H1 (cell line): ENCODE data around the gene ANAPC16. TPM values are rescaled to one million over a fixed set of nuclear protein-coding genes. Genes with fewer than 3 reads are reported as not detected.
"Not testable (repeated sequence)": the region's sequence is repeated elsewhere in the genome, so short reads cannot be mapped to it uniquely, and the experiment has no call there.

Experiments
- CTCF ChIA-PET: fragments of 300-600 bp; sonication (Branson Sonifier 250); formaldehyde crosslinking; loops from one replicate; lab custom pipeline; 2021; ENCODE audit not compliant: partially characterized antibody; lab: Charles Lee
- POLR2A ChIA-PET: fragments of 300-600 bp; sonication (Branson Sonifier 250); formaldehyde crosslinking; loops from one replicate; lab custom pipeline; 2021; ENCODE audit warnings: inconsistent platforms; ENCODE audit not compliant: partially characterized antibody; lab: Charles Lee
- DNase-seq, 2 experiments: peaks; one replicate each; pipeline versions ENCODE4 v3.0.0 to v3.0.0-alpha.2; 2010 to 2022; ENCODE audit warnings: low spot score in 2 of 2, low read depth in 1 of 2, mixed read lengths in 1 of 2
- FAIRE-seq: peaks from 2 replicates; lab custom pipeline; 2011; peaks lifted over from hg19 to GRCh38; lab: Jason Lieb, UNC
- H2AFZ ChIP-seq: 2 replicates; pipeline ENCODE4 v1.8.1; 2012; ENCODE audit warnings: low read length, inconsistent platforms
- H2AK5ac ChIP-seq: 2 replicates; pipeline ENCODE4 v1.6.1; 2013; ENCODE audit warnings: low read depth, low read length
- H2BK120ac ChIP-seq: replicated peaks from 2 replicates; pipeline ENCODE3; 2013; ENCODE audit warnings: low read depth, low read length, inconsistent platforms
- H2BK12ac ChIP-seq: 2 replicates; pipeline ENCODE4 v1.6.1; 2013; ENCODE audit warnings: low read depth, low read length
- H2BK15ac ChIP-seq: 2 replicates; pipeline ENCODE4 v1.6.1; 2013; ENCODE audit warnings: low read length
- H2BK20ac ChIP-seq: 2 replicates; pipeline ENCODE4 v1.6.1; 2013; ENCODE audit warnings: low read length
- H2BK5ac ChIP-seq: 2 replicates; pipeline ENCODE4 v1.6.1; 2013; ENCODE audit warnings: low read depth, low read length
- H3K14ac ChIP-seq: 2 replicates; pipeline ENCODE4 v1.6.1; 2013; ENCODE audit warnings: inconsistent platforms; ENCODE audit not compliant: insufficient read length
- H3K18ac ChIP-seq: 2 replicates; pipeline ENCODE4 v1.6.1; 2013; ENCODE audit warnings: low read length; ENCODE audit errors: extremely low read depth
- H3K23ac ChIP-seq: 2 replicates; pipeline ENCODE4 v1.6.1; 2013; ENCODE audit warnings: inconsistent platforms; ENCODE audit not compliant: insufficient read length
- H3K23me2 ChIP-seq: 2 replicates; pipeline ENCODE4 v1.6.1; 2013; ENCODE audit warnings: low read depth, low read length
- H3K27ac ChIP-seq: 2 replicates; pipeline ENCODE4 v1.6.1; 2011; ENCODE audit warnings: low read depth, low read length, inconsistent platforms
- H3K27me3 ChIP-seq, 4 experiments: replicated peaks in 1 of 4; 1 replicate in 1 of 4; 2 replicates in 3 of 4; pipeline versions ENCODE4 v1.6.1 to v1.8.1; 2011 to 2013; ENCODE audit warnings: low read length in 3 of 4, mild to moderate bottlenecking in 3 of 4, inconsistent platforms in 2 of 4, mixed read lengths in 2 of 4, moderate library complexity in 1 of 4; ENCODE audit not compliant: control insufficient read depth in 3 of 4, insufficient read depth in 3 of 4; ENCODE audit errors: extremely low read depth in 1 of 4
- H3K36me3 ChIP-seq, 4 experiments: 2 replicates each; pipeline versions ENCODE4 v1.6.1 to v1.8.1; 2011 to 2013; ENCODE audit warnings: mild to moderate bottlenecking in 4 of 4, low read length in 3 of 4, moderate library complexity in 2 of 4, control low read depth in 1 of 4, inconsistent platforms in 1 of 4; ENCODE audit not compliant: insufficient read depth in 4 of 4, control insufficient read depth in 2 of 4
- H3K4ac ChIP-seq: replicated peaks from 2 replicates; pipeline ENCODE3; 2013; ENCODE audit warnings: low read length, low read depth, mixed read lengths, inconsistent platforms; ENCODE audit not compliant: insufficient read length
- H3K4me1 ChIP-seq, 4 experiments: replicated peaks in 1 of 4; 1 replicate in 1 of 4; 2 replicates in 3 of 4; pipeline versions ENCODE4 v1.6.1 to v1.8.1; 2011 to 2013; ENCODE audit warnings: low read length in 3 of 4, inconsistent platforms in 2 of 4, mixed read lengths in 1 of 4; ENCODE audit not compliant: insufficient read depth in 4 of 4, control insufficient read depth in 3 of 4
- H3K4me2 ChIP-seq, 2 experiments: 2 replicates each; pipeline versions ENCODE4 v1.6.1 to v1.8.1; 2011 to 2013; ENCODE audit warnings: low read depth in 2 of 2, low read length in 2 of 2, control low read depth in 1 of 2, inconsistent platforms in 1 of 2, mild to moderate bottlenecking in 1 of 2; ENCODE audit not compliant: insufficient read depth in 1 of 2
- H3K4me3 ChIP-seq, 4 experiments: fragments of 200-600, 300-600 bp in 1 of 4; sonication (generic), shearing (Covaris generic), sonication (Bioruptor Twin) in 1 of 4; 2 replicates each; pipeline versions ENCODE4 v1.5.1 to v1.8.1; 2011 to 2016; ENCODE audit warnings: low read length in 4 of 4, low read depth in 3 of 4, control low read depth in 2 of 4, inconsistent platforms in 2 of 4, mild to moderate bottlenecking in 2 of 4, mixed read lengths in 1 of 4, moderate library complexity in 1 of 4; ENCODE audit not compliant: insufficient read depth in 2 of 4; ENCODE audit errors: extremely low read depth in 1 of 4
- H3K56ac ChIP-seq: replicated peaks from 2 replicates; pipeline ENCODE3; 2013; ENCODE audit warnings: low read depth, mild to moderate bottlenecking, mixed read lengths, low read length, inconsistent platforms; ENCODE audit not compliant: insufficient read length
- H3K79me1 ChIP-seq: 2 replicates; pipeline ENCODE4 v1.6.1; 2013; ENCODE audit warnings: low read depth, low read length, control low read depth
- H3K79me2 ChIP-seq, 2 experiments: 2 replicates each; pipeline versions ENCODE4 v1.6.1 to v1.8.1; 2012 to 2013; ENCODE audit warnings: low read length in 2 of 2, mild to moderate bottlenecking in 2 of 2, inconsistent platforms in 1 of 2; ENCODE audit not compliant: insufficient read depth in 2 of 2, control insufficient read depth in 1 of 2
- H3K9ac ChIP-seq, 4 experiments: replicated peaks in 1 of 4; 1 replicate in 1 of 4; 2 replicates in 3 of 4; pipeline versions ENCODE4 v1.6.1 to v1.8.1; 2011 to 2013; ENCODE audit warnings: low read depth in 3 of 4, low read length in 3 of 4, control low read depth in 2 of 4, mild to moderate bottlenecking in 2 of 4, moderate library complexity in 2 of 4, inconsistent platforms in 1 of 4; ENCODE audit errors: extremely low read depth in 1 of 4
- H3K9me3 ChIP-seq, 2 experiments: 2 replicates each; pipeline versions ENCODE4 v1.6.1 to v1.8.1; 2012 to 2013; ENCODE audit warnings: mild to moderate bottlenecking in 2 of 2, moderate library complexity in 2 of 2, control low read depth in 1 of 2, inconsistent platforms in 1 of 2, low read depth in 1 of 2, low read length in 1 of 2, mixed read lengths in 1 of 2; ENCODE audit not compliant: insufficient read depth in 2 of 2
- H4K20me1 ChIP-seq, 2 experiments: replicated peaks in 1 of 2; 2 replicates each; pipeline versions ENCODE3 to v1.8.1; 2011 to 2013; ENCODE audit warnings: inconsistent platforms in 2 of 2, low read length in 2 of 2, mild to moderate bottlenecking in 1 of 2; ENCODE audit not compliant: insufficient read depth in 2 of 2, control insufficient read depth in 1 of 2
- H4K5ac ChIP-seq: 2 replicates; pipeline ENCODE4 v1.6.1; 2013; ENCODE audit warnings: low read length, low read depth, mixed read lengths, inconsistent platforms; ENCODE audit not compliant: insufficient read length
- H4K8ac ChIP-seq: 2 replicates; pipeline ENCODE4 v1.8.0; 2013; ENCODE audit warnings: mild to moderate bottlenecking, moderate library complexity, low read length, inconsistent platforms; ENCODE audit not compliant: insufficient read depth; ENCODE audit errors: extremely low read depth
- H4K91ac ChIP-seq: replicated peaks from 2 replicates; pipeline ENCODE3; 2013; ENCODE audit warnings: low read length, mixed read lengths, inconsistent platforms; ENCODE audit not compliant: insufficient read length
- WGBS, 2 experiments: shearing (Covaris generic) in 1 of 2; methylation state at CpG; one replicate each; pipeline versions ENCODE4 v1.1.6 to v1.1.7; 2013 to 2015; ENCODE audit warnings: low lambda C conversion rate in 2 of 2, mixed read lengths in 2 of 2, inconsistent platforms in 1 of 2, low coverage in 1 of 2, missing lambda C conversion rate in 1 of 2; ENCODE audit not compliant: insufficient replicate concordance in 2 of 2, insufficient coverage in 1 of 2, insufficient read length in 1 of 2; ENCODE audit errors: extremely low coverage in 1 of 2, missing lambda C conversion rate in 1 of 2; 5-methylcytosine and 5-hydroxymethylcytosine counted together
- polyA plus RNA-seq, 7 experiments: library from polyadenylated mRNA; depleted of rRNA in 3 of 7; stranded (reverse) in 5 of 7; unstranded in 2 of 7; fragments of >200 nt in 5 of 7; fragments of 200-250 nt in 2 of 7; gene quantifications; 1 replicate in 5 of 7; 2 replicates in 1 of 7; 4 replicates in 1 of 7; pipeline versions ENCODE4 v1.2.1 to v1.2.3, GENCODE V29; 2011 to 2013; ENCODE audit warnings: missing spikeins in 2 of 7, mixed read lengths in 2 of 7
- total RNA-seq: library from RNA; stranded (reverse); fragmentation: NEBNext Ultra II Directional; extraction: Animal tissue kit (Norgen Biotek cat#: 25700); gene quantifications from 2 replicates; pipeline ENCODE4 v1.2.1, GENCODE V29; 2021

The ANAPC16 gene
- total and polyA plus RNA-seq, 2 of the 8 experiments (the other 6 are each of a cell fraction or from before 2014, with no cell fraction given), result 53.1 to 57.4 TPM

- H2AFZ ChIP-seq, POLR2A ChIA-PET, H3K9me3 ChIP-seq, H2BK20ac ChIP-seq, H2AK5ac ChIP-seq, H2BK5ac ChIP-seq, H2BK15ac ChIP-seq, H3K4ac ChIP-seq, H3K4me2 ChIP-seq, H2BK12ac ChIP-seq, H4K91ac ChIP-seq, H4K20me1 ChIP-seq, H3K23ac ChIP-seq, H3K27ac ChIP-seq, H3K9ac ChIP-seq, H3K14ac ChIP-seq, H3K27me3 ChIP-seq, DNase-seq, H3K4me3 ChIP-seq, H3K4me1 ChIP-seq, H3K18ac ChIP-seq, H3K79me1 ChIP-seq, H3K56ac ChIP-seq, H3K23me2 ChIP-seq, H4K5ac ChIP-seq, H4K8ac ChIP-seq, H3K79me2 ChIP-seq, H2BK120ac ChIP-seq, FAIRE-seq: not testable (repeated sequence)
- CTCF ChIA-PET, result interaction anchor here (0.6 kb wide), 1 partner anchor 14 kb away, joined by 3 read pairs; no protein-coding TSS in a partner anchor
- 82% methylated on average over 2 of the region's 2 CpGs; no CpG with 5 or more reads in 1 of the 2 experiments for WGBS, 2 experiments
- peaks cover 0 to 26% (median 7%) of the 10 kb centered on the region in 4 experiments; a peak in 4 of 8 replicates for H3K36me3 ChIP-seq
Measured at GRCh38 chr10:72208526-72208925, 7.3 kb upstream of the ANAPC16 start.

GRCh38 chr10:72211381-72211780, 4.4 kb upstream of the ANAPC16 start:
- not testable (repeated sequence) for H4K5ac ChIP-seq, H3K9ac ChIP-seq, H2BK15ac ChIP-seq, H2AFZ ChIP-seq, H3K23me2 ChIP-seq, DNase-seq, H4K8ac ChIP-seq, H2AK5ac ChIP-seq, H3K4ac ChIP-seq, H3K56ac ChIP-seq, H3K4me2 ChIP-seq, H3K27me3 ChIP-seq, H3K4me3 ChIP-seq, H3K14ac ChIP-seq, H4K91ac ChIP-seq, H2BK5ac ChIP-seq, H4K20me1 ChIP-seq, H2BK12ac ChIP-seq, H3K27ac ChIP-seq, H3K4me1 ChIP-seq, H3K79me1 ChIP-seq, H2BK20ac ChIP-seq, H3K9me3 ChIP-seq, H3K18ac ChIP-seq, H3K23ac ChIP-seq, H2BK120ac ChIP-seq, FAIRE-seq
- Histone ChIP-seq H3K36me3 (peaks cover 0 to 25% (median 7%) of the 10 kb centered on the region in 4 experiments; a peak in 4 of 8 replicates), H3K79me2 (peaks cover 0 to 11% of the 10 kb centered on the region in 2 experiments; a peak in 3 of 4 replicates)
- 94% methylated on average over 11 of the region's 11 CpGs; no CpG with 5 or more reads in 1 of the 2 experiments for whole genome bisulfite sequencing, 2 experiments
- ChIA-PET CTCF (interaction anchor here (0.7 kb wide), 1 partner anchor 85 kb away, joined by 3 read pairs; no protein-coding TSS in a partner anchor), POLR2A (interaction anchor here (0.6 kb wide), 3 partner anchors 72 to 480 kb away, joined by 3 read pairs; partner anchors contain the start of gene MCU)
